PC-3 (cell line): Measurements from ENCODE around the gene TNFRSF11A. TPM values are rescaled to one million over a fixed set of nuclear protein-coding genes. Genes with fewer than 3 reads are reported as not detected.

Experiments used
- ATAC-seq: fragments of 200-7000 bp; cut with Tn5 transposase; 2 replicates; pipeline ENCODE4 v1.9.1; 2020; ENCODE audit warnings: mild to moderate bottlenecking, moderate library complexity
- BruUV-seq: library from RNA; stranded (reverse); fragments of 400-500 nt; replicated peaks from 2 replicates; lab custom pipeline; 2021; lab: Mats Ljungman, UMichigan
- CTCF ChIA-PET: fragments of 300-600 bp; sonication (Branson Sonifier 250); formaldehyde crosslinking; loops from one replicate; lab custom pipeline; 2022; ENCODE audit warnings: antibody characterized with exemption; lab: Charles Lee
- POLR2A ChIA-PET: fragments of 300-600 bp; sonication (Branson Sonifier 250); formaldehyde crosslinking; loops from one replicate; lab custom pipeline; 2022; ENCODE audit warnings: antibody characterized with exemption; ENCODE audit not compliant: unreplicated experiment; lab: Charles Lee
- DNase-seq: peaks from one replicate; pipeline ENCODE4 v3.0.0-alpha.2; 2015
- H2AFZ ChIP-seq: fragments of 300-600 bp; sonication (generic); 2 replicates; pipeline ENCODE4 v1.6.0; 2016; ENCODE audit warnings: antibody characterized with exemption, low read length
- H3F3A ChIP-seq: fragments of 300-600 bp; sonication (generic); one replicate; pipeline ENCODE4 v1.6.0; 2017; ENCODE audit warnings: antibody characterized with exemption, low read length, control low read depth, mild to moderate bottlenecking; ENCODE audit not compliant: unreplicated experiment
- H3K27ac ChIP-seq: fragments of 300-600 bp; sonication (generic); 2 replicates; pipeline ENCODE4 v1.5.1; 2016; ENCODE audit warnings: mild to moderate bottlenecking, low read length
- H3K27me3 ChIP-seq: fragments of 300-600 bp; sonication (generic); 2 replicates; pipeline ENCODE4 v1.6.1; 2016; ENCODE audit warnings: low read length, mixed read lengths
- H3K36me3 ChIP-seq: fragments of 300-600 bp; sonication (generic); 2 replicates; pipeline ENCODE4 v1.6.1; 2016; ENCODE audit warnings: low read depth, mixed run types, low read length, mixed read lengths
- H3K4me1 ChIP-seq: fragments of 300-600 bp; sonication (generic); 2 replicates; pipeline ENCODE4 v1.5.1; 2016; ENCODE audit warnings: low read length; ENCODE audit not compliant: insufficient read depth
- H3K4me2 ChIP-seq: fragments of 300-600 bp; sonication (generic); 2 replicates; pipeline ENCODE4 v1.6.0; 2016; ENCODE audit warnings: low read length
- H3K4me3 ChIP-seq: fragments of 300-600 bp; sonication (generic); 2 replicates; pipeline ENCODE4 v1.5.1; 2016; ENCODE audit warnings: mild to moderate bottlenecking, low read length, mixed read lengths
- H3K79me2 ChIP-seq: fragments of 300-600 bp; sonication (generic); 2 replicates; pipeline ENCODE4 v1.6.1; 2017; ENCODE audit warnings: low read length, mixed read lengths
- H3K9ac ChIP-seq: fragments of 300-600 bp; sonication (generic); 2 replicates; pipeline ENCODE4 v1.6.0; 2016; ENCODE audit warnings: mild to moderate bottlenecking, low read length
- H3K9me2 ChIP-seq: fragments of 300-600 bp; sonication (generic); replicated peaks from 2 replicates; pipeline ENCODE4 v1.6.1; 2016; ENCODE audit warnings: mixed run types, low read length, mixed read lengths
- H3K9me3 ChIP-seq: fragments of 300-600 bp; sonication (generic); 2 replicates; pipeline ENCODE4 v1.6.1; 2016; ENCODE audit warnings: low read length, mixed read lengths
- H4K20me1 ChIP-seq: fragments of 300-600 bp; sonication (generic); 2 replicates; pipeline ENCODE4 v1.6.1; 2016; ENCODE audit warnings: low read length, mixed read lengths
- EZH2 ChIP-seq: fragments of 300-600 bp; sonication (generic); IDR thresholded peaks from one replicate; pipeline ENCODE4 v1.6.1; 2017; ENCODE audit warnings: antibody characterized with exemption, mild to moderate bottlenecking, low read length; ENCODE audit not compliant: unreplicated experiment
- EZH2phosphoT487 ChIP-seq: fragments of 300-600 bp; sonication (generic); IDR thresholded peaks from 2 replicates; pipeline ENCODE4 v1.6.1; 2018; ENCODE audit warnings: mild to moderate bottlenecking, antibody characterized with exemption, low read length, borderline replicate concordance
- intact Hi-C: fragments of 100-400 bp; cut with micrococcal nuclease; formaldehyde crosslinking; loops from 2 replicates; pipeline ENCODE4 v1.9.0; 2023
- total RNA-seq: library from RNA; depleted of rRNA; stranded (reverse); fragments of >200 nt; gene quantifications from 2 replicates; pipeline ENCODE4 v1.2.3, GENCODE V29; 2014
- TF ChIP-seq, protein P1 (sequence below): fragments of 300-600 bp; sonication (generic); conservative IDR thresholded peaks from 2 replicates; pipeline ENCODE4 v1.5.1; 2017; ENCODE audit warnings: antibody characterized with exemption, low read depth, mild to moderate bottlenecking, low read length

The TNFRSF11A gene
- total RNA-seq, 1 experiment from 2014 or later, result 26.5 TPM

GRCh38 chr18:62332964-62333695 is 8.0 kb downstream of the TNFRSF11A start:
- Histone ChIP-seq H3K4me2 (peak overlapping the region; percentile 84; the same call in 1 of the 2 replicates), H3K27ac (no peak overlapping the region), H3K27me3 (no peaks in the 10 kb centered on the region), H3K4me3 (no peak overlapping the region), H3K36me3 (no peaks in the 10 kb centered on the region; the same call in 1 of the 2 replicates), H3K9me2 (no peaks in the 10 kb centered on the region), H4K20me1 (0 out of 2 replicates have a peak, but pooled peaks cover under 1% of the 10 kb centered on the region), H2AFZ (no peak overlapping the region), H3K4me1 (peaks cover 79% of the 10 kb centered on the region), H3F3A (peaks cover 3% of the 10 kb centered on the region), H3K9me3 (no peaks in the 10 kb centered on the region), H3K9ac (no peak overlapping the region), H3K79me2 (peaks cover 89% of the 10 kb centered on the region)
- DNase-seq, result no peak
- BruUV-seq, result no TSS peak
- ATAC-seq, result no peak
- TF ChIP-seq, protein P1, sequence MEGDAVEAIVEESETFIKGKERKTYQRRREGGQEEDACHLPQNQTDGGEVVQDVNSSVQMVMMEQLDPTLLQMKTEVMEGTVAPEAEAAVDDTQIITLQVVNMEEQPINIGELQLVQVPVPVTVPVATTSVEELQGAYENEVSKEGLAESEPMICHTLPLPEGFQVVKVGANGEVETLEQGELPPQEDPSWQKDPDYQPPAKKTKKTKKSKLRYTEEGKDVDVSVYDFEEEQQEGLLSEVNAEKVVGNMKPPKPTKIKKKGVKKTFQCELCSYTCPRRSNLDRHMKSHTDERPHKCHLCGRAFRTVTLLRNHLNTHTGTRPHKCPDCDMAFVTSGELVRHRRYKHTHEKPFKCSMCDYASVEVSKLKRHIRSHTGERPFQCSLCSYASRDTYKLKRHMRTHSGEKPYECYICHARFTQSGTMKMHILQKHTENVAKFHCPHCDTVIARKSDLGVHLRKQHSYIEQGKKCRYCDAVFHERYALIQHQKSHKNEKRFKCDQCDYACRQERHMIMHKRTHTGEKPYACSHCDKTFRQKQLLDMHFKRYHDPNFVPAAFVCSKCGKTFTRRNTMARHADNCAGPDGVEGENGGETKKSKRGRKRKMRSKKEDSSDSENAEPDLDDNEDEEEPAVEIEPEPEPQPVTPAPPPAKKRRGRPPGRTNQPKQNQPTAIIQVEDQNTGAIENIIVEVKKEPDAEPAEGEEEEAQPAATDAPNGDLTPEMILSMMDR, result no peak
- TF ChIP-seq EZH2phosphoT487, result no peak
- TF ChIP-seq EZH2, result no peak
- ChIA-PET POLR2A (no interaction called here), CTCF (no interaction called here)
- intact Hi-C loops, result no loop called here

GRCh38 chr18:62334120-62334519 is 9.0 kb downstream of the TNFRSF11A start:
- H3K9ac ChIP-seq, result peak overlapping the region; percentile 21; the same call in 1 of the 2 replicates
- H3K4me2 ChIP-seq, result peak overlapping the region; percentile 84
- H3K9me2 ChIP-seq, result no peaks in the 10 kb centered on the region
- TF ChIP-seq EZH2 (no peak), EZH2phosphoT487 (no peak)
- TF ChIP-seq, protein P1, result no peak
- no TSS peak for BruUV-seq
- H3K4me1 ChIP-seq, result peaks cover 76% of the 10 kb centered on the region
- no peaks in the 10 kb centered on the region for H4K20me1 ChIP-seq
- ChIA-PET POLR2A (no interaction called here), CTCF (no interaction called here)
- H2AFZ ChIP-seq, result no peak overlapping the region
- DNase-seq (peak; percentile 94), ATAC-seq (peak; percentile 73)
- peaks cover 83% of the 10 kb centered on the region for H3K79me2 ChIP-seq
- no peaks in the 10 kb centered on the region for H3K9me3 ChIP-seq
- intact Hi-C loops, result no loop called here
- peaks cover 3% of the 10 kb centered on the region for H3F3A ChIP-seq
- no peaks in the 10 kb centered on the region for H3K27me3 ChIP-seq
- H3K36me3 ChIP-seq, result no peaks in the 10 kb centered on the region; the same call in 1 of the 2 replicates
- peak overlapping the region; percentile 44 for H3K27ac ChIP-seq
- peak overlapping the region; percentile 44 for H3K4me3 ChIP-seq

DNA sequence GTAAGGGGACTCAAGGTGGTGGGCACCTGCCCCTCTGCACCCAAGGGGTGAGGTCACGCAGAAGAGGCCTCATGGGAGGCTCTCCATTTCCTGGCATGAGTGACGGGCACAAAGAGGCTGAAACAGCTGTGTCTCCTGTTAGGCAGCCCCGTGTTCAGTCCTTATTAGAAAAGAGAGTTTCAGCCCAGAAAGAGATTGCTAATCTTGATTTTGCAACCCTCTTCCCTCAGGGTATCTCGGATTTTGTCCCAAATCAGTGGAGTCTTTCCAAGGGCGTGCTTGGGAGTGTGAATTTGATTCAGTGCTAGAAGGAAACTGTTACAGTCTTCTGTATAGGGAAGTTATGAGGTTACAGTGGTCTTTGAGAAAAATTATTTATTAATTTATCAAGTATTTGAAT is 10.4 kb downstream of the TNFRSF11A start:
- TF ChIP-seq, protein P1, result no peak
- no peak for TF ChIP-seq EZH2
- no peak for TF ChIP-seq EZH2phosphoT487
- Histone ChIP-seq H3K4me3 (no peak overlapping the region), H2AFZ (no peak overlapping the region), H3K4me1 (peaks cover 77% of the 10 kb centered on the region), H3F3A (no peaks in the 10 kb centered on the region), H3K9ac (no peak overlapping the region), H3K36me3 (no peaks in the 10 kb centered on the region; the same call in 1 of the 2 replicates), H3K4me2 (no peak overlapping the region; the same call in 1 of the 2 replicates), H3K9me2 (no peaks in the 10 kb centered on the region), H3K9me3 (no peaks in the 10 kb centered on the region), H4K20me1 (no peaks in the 10 kb centered on the region), H3K27me3 (no peaks in the 10 kb centered on the region), H3K27ac (no peak overlapping the region), H3K79me2 (peaks cover 81% of the 10 kb centered on the region)
- intact Hi-C loops, result no loop called here
- no TSS peak for BruUV-seq
- POLR2A ChIA-PET, result no interaction called here
- ATAC-seq (no peak), DNase-seq (no peak)
- CTCF ChIA-PET, result no interaction called here
